ENCODE results near the gene PPP2R5E. TPM values are rescaled to one million over a fixed set of nuclear protein-coding genes. Genes with fewer than 3 reads are reported as not detected.

The PPP2R5E gene
- total RNA-seq, 1 donor from 2014 or later, result 72.0 TPM

GRCh38 chr14:63460680-63461369 lies 82.4 kb downstream of the PPP2R5E start:
- Mint-ChIP-seq H3K27ac (no peak overlapping the region), H3K4me3 (no peak overlapping the region), H3K9me3 (peaks cover 3% of the 10 kb centered on the region), H3K4me1 (peaks cover 5% of the 10 kb centered on the region), H3K36me3 (peaks cover 6% of the 10 kb centered on the region), H3K27me3 (ENCODE audit: insufficient read depth, low read depth) (no peaks in the 10 kb centered on the region)
- Histone ChIP-seq H3K4me1 (no peaks in the 10 kb centered on the region), H3K9ac (no peak overlapping the region), H3K27me3 (no peaks in the 10 kb centered on the region), H3F3A (ENCODE audit: low read depth) (no peaks in the 10 kb centered on the region), H4K20me1 (ENCODE audit: low read depth) (peaks cover 60% of the 10 kb centered on the region), H3K9me3 (ENCODE audit: low read depth) (no peaks in the 10 kb centered on the region), H3K27ac (no peak overlapping the region), H3K4me3 (no peak overlapping the region), H3K36me3 (no peaks in the 10 kb centered on the region), H3K79me2 (ENCODE audit: low read depth) (peaks cover 100% of the 10 kb centered on the region), H2AFZ (replicated peaks) (no peak overlapping the region), H3K4me2 (no peak overlapping the region)
- no peak for DNase-seq (ENCODE audit: low spot score)
- TF ChIP-seq EZH2phosphoT487 (IDR thresholded peaks at IDR 0.05), result no peak
- no peak for TF ChIP-seq CTCF (IDR thresholded peaks at IDR 0.05)
- no peak for TF ChIP-seq EZH2 (IDR thresholded peaks at IDR 0.05)

- Histone ChIP-seq H3K79me2 (ENCODE audit: low read depth) (peaks cover 99% of the 10 kb centered on the region), H3K9ac (no peak overlapping the region), H3K4me1 (peaks cover 6% of the 10 kb centered on the region), H4K20me1 (ENCODE audit: low read depth) (peaks cover 64% of the 10 kb centered on the region), H3K9me3 (ENCODE audit: low read depth) (no peaks in the 10 kb centered on the region), H2AFZ (replicated peaks) (no peak overlapping the region), H3K4me3 (no peak overlapping the region), H3F3A (ENCODE audit: low read depth) (no peaks in the 10 kb centered on the region), H3K36me3 (no peaks in the 10 kb centered on the region), H3K27me3 (no peaks in the 10 kb centered on the region), H3K27ac (no peak overlapping the region), H3K4me2 (no peak overlapping the region)
- no peak for TF ChIP-seq EZH2 (IDR thresholded peaks at IDR 0.05)
- TF ChIP-seq CTCF (IDR thresholded peaks at IDR 0.05), result no peak
- TF ChIP-seq EZH2phosphoT487 (IDR thresholded peaks at IDR 0.05), result no peak
- Mint-ChIP-seq H3K27ac (no peak overlapping the region), H3K4me3 (no peak overlapping the region), H3K27me3 (ENCODE audit: insufficient read depth, low read depth) (no peaks in the 10 kb centered on the region), H3K9me3 (peaks cover 3% of the 10 kb centered on the region), H3K36me3 (peaks cover 6% of the 10 kb centered on the region), H3K4me1 (peaks cover 8% of the 10 kb centered on the region)
- DNase-seq (ENCODE audit: low spot score), result no peak
Observed at GRCh38 chr14:63459738-63460137, 83.4 kb downstream of the PPP2R5E start.

- H3K27ac Mint-ChIP-seq, result no peak overlapping the region
- no peaks in the 10 kb centered on the region for H3K36me3 ChIP-seq
- H3K27me3 Mint-ChIP-seq (ENCODE audit: insufficient read depth, low read depth), result no peaks in the 10 kb centered on the region
- no peak overlapping the region for H3K4me3 ChIP-seq
- H2AFZ ChIP-seq (replicated peaks), result no peak overlapping the region
- no peak for TF ChIP-seq CTCF (IDR thresholded peaks at IDR 0.05)
- no peak for TF ChIP-seq EZH2phosphoT487 (IDR thresholded peaks at IDR 0.05)
- TF ChIP-seq EZH2 (IDR thresholded peaks at IDR 0.05), result no peak
- H4K20me1 ChIP-seq (ENCODE audit: low read depth), result peaks cover 86% of the 10 kb centered on the region
- H3K4me1 ChIP-seq, result peaks cover 6% of the 10 kb centered on the region
- H3K9me3 Mint-ChIP-seq, result no peaks in the 10 kb centered on the region
- H3K9ac ChIP-seq, result no peak overlapping the region
- no peak overlapping the region for H3K27ac ChIP-seq
- no peak for DNase-seq (ENCODE audit: low spot score)
- no peaks in the 10 kb centered on the region for H3K9me3 ChIP-seq (ENCODE audit: low read depth)
- no peaks in the 10 kb centered on the region for H3F3A ChIP-seq (ENCODE audit: low read depth)
- no peak overlapping the region for H3K4me2 ChIP-seq
- no peaks in the 10 kb centered on the region for H3K27me3 ChIP-seq
- H3K4me1 Mint-ChIP-seq, result peaks cover 8% of the 10 kb centered on the region
- no peak overlapping the region for H3K4me3 Mint-ChIP-seq
- peaks cover 98% of the 10 kb centered on the region for H3K79me2 ChIP-seq (ENCODE audit: low read depth)
- peaks cover 11% of the 10 kb centered on the region for H3K36me3 Mint-ChIP-seq
Observed at GRCh38 chr14:63457498-63457897, 85.7 kb downstream of the PPP2R5E start.
